SU-DHL-6 (cell line): ENCODE measurements around the gene TFB1M.

Source experiments
- EZH2phosphoT487 ChIP-seq: fragments of 200-600 bp; sonication (generic), shearing (Covaris generic); conservative IDR thresholded peaks from 2 replicates; pipeline ENCODE4 v1.6.1; 2018; ENCODE audit warnings: mild to moderate bottlenecking, antibody characterized with exemption, low read length, moderate library complexity, mixed read lengths
- TF ChIP-seq, protein P1 (sequence below): fragments of 200-600 bp; sonication (generic); IDR thresholded peaks from one replicate; pipeline ENCODE4 v1.5.1; 2017; ENCODE audit warnings: antibody characterized with exemption, mild to moderate bottlenecking, low read length, moderate library complexity; ENCODE audit not compliant: insufficient read depth, poor library complexity, severe bottlenecking

DNA sequence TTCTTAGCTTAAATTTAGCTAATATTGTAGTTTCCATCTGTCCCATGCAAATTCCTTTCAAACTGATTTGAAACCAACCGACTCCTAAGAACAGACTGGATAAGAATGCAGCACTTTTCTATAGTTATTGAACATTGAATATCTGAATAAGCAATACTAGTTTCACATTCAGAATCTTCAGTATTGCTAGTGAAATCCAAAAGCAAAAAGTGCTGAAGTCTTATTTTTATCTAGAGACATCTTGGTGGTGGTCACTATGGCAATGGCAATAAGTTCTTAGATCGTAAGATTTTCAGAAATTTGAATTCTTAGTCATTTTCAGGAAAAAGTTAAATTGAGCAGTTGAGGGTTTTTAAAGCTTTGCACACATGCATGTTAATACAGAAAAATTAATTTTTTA, 2.7 kb downstream of the TFB1M start:
- TF ChIP-seq, protein P1, sequence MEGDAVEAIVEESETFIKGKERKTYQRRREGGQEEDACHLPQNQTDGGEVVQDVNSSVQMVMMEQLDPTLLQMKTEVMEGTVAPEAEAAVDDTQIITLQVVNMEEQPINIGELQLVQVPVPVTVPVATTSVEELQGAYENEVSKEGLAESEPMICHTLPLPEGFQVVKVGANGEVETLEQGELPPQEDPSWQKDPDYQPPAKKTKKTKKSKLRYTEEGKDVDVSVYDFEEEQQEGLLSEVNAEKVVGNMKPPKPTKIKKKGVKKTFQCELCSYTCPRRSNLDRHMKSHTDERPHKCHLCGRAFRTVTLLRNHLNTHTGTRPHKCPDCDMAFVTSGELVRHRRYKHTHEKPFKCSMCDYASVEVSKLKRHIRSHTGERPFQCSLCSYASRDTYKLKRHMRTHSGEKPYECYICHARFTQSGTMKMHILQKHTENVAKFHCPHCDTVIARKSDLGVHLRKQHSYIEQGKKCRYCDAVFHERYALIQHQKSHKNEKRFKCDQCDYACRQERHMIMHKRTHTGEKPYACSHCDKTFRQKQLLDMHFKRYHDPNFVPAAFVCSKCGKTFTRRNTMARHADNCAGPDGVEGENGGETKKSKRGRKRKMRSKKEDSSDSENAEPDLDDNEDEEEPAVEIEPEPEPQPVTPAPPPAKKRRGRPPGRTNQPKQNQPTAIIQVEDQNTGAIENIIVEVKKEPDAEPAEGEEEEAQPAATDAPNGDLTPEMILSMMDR = no peak
- no peak for TF ChIP-seq EZH2phosphoT487
